Mesendoderm (in vitro differentiated cells): ENCODE results near the gene TNFAIP2.

Experiments used
- DNase-seq: peaks from one replicate; pipeline ENCODE4 v3.0.0; 2013
- H2AK5ac ChIP-seq: 2 replicates; pipeline ENCODE4 v1.6.1; 2013; ENCODE audit warnings: low read length, inconsistent platforms
- H2BK120ac ChIP-seq: 2 replicates; pipeline ENCODE4 v1.6.1; 2013; ENCODE audit warnings: low read depth, mild to moderate bottlenecking, low read length, moderate library complexity, mixed read lengths
- H2BK15ac ChIP-seq: replicated peaks from 2 replicates; pipeline ENCODE4 v1.6.1; 2013; ENCODE audit warnings: low read depth, mild to moderate bottlenecking, moderate library complexity
- H2BK5ac ChIP-seq: 2 replicates; pipeline ENCODE4 v1.6.1; 2013; ENCODE audit warnings: low read length, inconsistent platforms
- H3K18ac ChIP-seq: 2 replicates; pipeline ENCODE4 v1.6.1; 2013; ENCODE audit warnings: mild to moderate bottlenecking, low read length, mixed read lengths
- H3K23ac ChIP-seq: one replicate; pipeline ENCODE4 v1.6.1; 2013; ENCODE audit warnings: low read length
- H3K27ac ChIP-seq: 2 replicates; pipeline ENCODE4 v1.5.1; 2013; ENCODE audit warnings: low read depth, mild to moderate bottlenecking, inconsistent platforms, low read length, moderate library complexity
- H3K27me3 ChIP-seq: 2 replicates; pipeline ENCODE4 v1.6.1; 2013; ENCODE audit warnings: low read length, control low read depth, mild to moderate bottlenecking, inconsistent platforms; ENCODE audit not compliant: insufficient read depth, poor library complexity
- H3K36me3 ChIP-seq: 2 replicates; pipeline ENCODE4 v1.6.1; 2013; ENCODE audit warnings: low read length, inconsistent platforms; ENCODE audit not compliant: control insufficient read depth, insufficient read depth
- H3K4ac ChIP-seq: one replicate; pipeline ENCODE4 v1.6.1; 2013; ENCODE audit warnings: low read depth, mild to moderate bottlenecking, low read length, moderate library complexity
- H3K4me1 ChIP-seq: 2 replicates; pipeline ENCODE4 v1.6.1; 2013; ENCODE audit warnings: low read depth, low read length, inconsistent platforms; ENCODE audit not compliant: control insufficient read depth
- H3K4me2 ChIP-seq: 2 replicates; pipeline ENCODE4 v1.6.1; 2013; ENCODE audit warnings: low read length
- H3K4me3 ChIP-seq: 2 replicates; pipeline ENCODE4 v1.5.1; 2013; ENCODE audit warnings: mild to moderate bottlenecking, low read length
- H3K56ac ChIP-seq: one replicate; pipeline ENCODE4 v1.6.1; 2013; ENCODE audit warnings: low read length
- H3K79me1 ChIP-seq: 2 replicates; pipeline ENCODE4 v1.6.1; 2013; ENCODE audit warnings: low read length, inconsistent platforms
- H3K79me2 ChIP-seq: 2 replicates; pipeline ENCODE4 v1.6.1; 2013; ENCODE audit warnings: mild to moderate bottlenecking, low read length; ENCODE audit not compliant: control insufficient read depth, insufficient read depth
- H3K9ac ChIP-seq: 2 replicates; pipeline ENCODE4 v1.6.1; 2013; ENCODE audit warnings: low read length, inconsistent platforms
- H4K5ac ChIP-seq: one replicate; pipeline ENCODE4 v1.6.1; 2013; ENCODE audit warnings: low read length
- H4K8ac ChIP-seq: one replicate; pipeline ENCODE4 v1.6.1; 2013; ENCODE audit warnings: low read depth, mild to moderate bottlenecking, control low read depth, low read length, moderate library complexity
- WGBS: extraction: QIAGEN DNeasy Blood & Tissue Kit; methylation state at CpG from one replicate; pipeline ENCODE4 v1.1.7; 2013; ENCODE audit warnings: low lambda C conversion rate, missing lambda C conversion rate; ENCODE audit not compliant: insufficient coverage; ENCODE audit errors: extremely low coverage; 5-methylcytosine and 5-hydroxymethylcytosine counted together

TNFAIP2 gene

GRCh38 chr14:103104654-103105452 lies 18.4 kb upstream of the TNFAIP2 start:
- H3K56ac ChIP-seq, result peak overlapping the region; percentile 35
- H3K79me2 ChIP-seq, result no peaks in the 10 kb centered on the region
- no peak overlapping the region for H3K4ac ChIP-seq
- DNase-seq, result peak; percentile 67
- H3K27ac ChIP-seq, result no peak overlapping the region
- H3K27me3 ChIP-seq, result peaks cover 8% of the 10 kb centered on the region
- no peak overlapping the region for H4K8ac ChIP-seq
- H3K9ac ChIP-seq, result no peak overlapping the region
- H2BK15ac ChIP-seq, result no peak overlapping the region
- no peak overlapping the region for H4K5ac ChIP-seq
- no peak overlapping the region for H3K23ac ChIP-seq
- H2AK5ac ChIP-seq, result no peak overlapping the region
- no peak overlapping the region for H3K4me3 ChIP-seq
- H2BK120ac ChIP-seq, result no peak overlapping the region
- H3K79me1 ChIP-seq, result no peaks in the 10 kb centered on the region
- no peaks in the 10 kb centered on the region for H3K36me3 ChIP-seq
- H3K4me1 ChIP-seq, result peaks cover 3% of the 10 kb centered on the region
- H2BK5ac ChIP-seq, result no peak overlapping the region
- no CpG with 5 or more reads among the region's 59 CpGs for WGBS
- peak overlapping the region; percentile 4 for H3K4me2 ChIP-seq
- H3K18ac ChIP-seq, result no peak overlapping the region

- Histone ChIP-seq H3K23ac (no peak overlapping the region), H2BK120ac (no peak overlapping the region), H3K18ac (no peak overlapping the region), H3K4me2 (no peak overlapping the region), H4K8ac (no peak overlapping the region), H3K27ac (no peak overlapping the region), H3K79me1 (no peaks in the 10 kb centered on the region), H3K79me2 (no peaks in the 10 kb centered on the region), H2BK15ac (no peak overlapping the region), H2AK5ac (no peak overlapping the region), H3K36me3 (no peaks in the 10 kb centered on the region), H3K27me3 (peaks cover 8% of the 10 kb centered on the region), H3K4me1 (peaks cover 3% of the 10 kb centered on the region), H3K9ac (no peak overlapping the region), H4K5ac (no peak overlapping the region), H3K4me3 (no peak overlapping the region), H3K4ac (no peak overlapping the region), H2BK5ac (no peak overlapping the region), H3K56ac (no peak overlapping the region)
- DNase-seq, result no peak
- WGBS, result no CpG with 5 or more reads among the region's 9 CpGs
Observed at GRCh38 chr14:103105580-103106150, 17.6 kb upstream of the TNFAIP2 start.

GRCh38 chr14:103107455-103107854 lies 15.8 kb upstream of the TNFAIP2 start:
- H3K79me2 ChIP-seq, result no peaks in the 10 kb centered on the region
- no peak overlapping the region for H3K9ac ChIP-seq
- peaks cover 3% of the 10 kb centered on the region for H3K4me1 ChIP-seq
- H3K4ac ChIP-seq, result no peak overlapping the region
- no CpG with 5 or more reads among the region's 23 CpGs for WGBS
- H3K79me1 ChIP-seq, result no peaks in the 10 kb centered on the region
- H4K5ac ChIP-seq, result no peak overlapping the region
- no peak overlapping the region for H2BK120ac ChIP-seq
- H2AK5ac ChIP-seq, result no peak overlapping the region
- no peak overlapping the region for H3K23ac ChIP-seq
- no peaks in the 10 kb centered on the region for H3K36me3 ChIP-seq
- no peak overlapping the region for H2BK15ac ChIP-seq
- H2BK5ac ChIP-seq, result no peak overlapping the region
- no peak overlapping the region for H3K4me2 ChIP-seq
- H3K4me3 ChIP-seq, result no peak overlapping the region
- H4K8ac ChIP-seq, result no peak overlapping the region
- H3K56ac ChIP-seq, result no peak overlapping the region
- no peak for DNase-seq
- H3K27ac ChIP-seq, result no peak overlapping the region
- H3K18ac ChIP-seq, result no peak overlapping the region
- peaks cover 8% of the 10 kb centered on the region for H3K27me3 ChIP-seq

GRCh38 chr14:103107941-103108748 lies 15.1 kb upstream of the TNFAIP2 start:
- Histone ChIP-seq H2AK5ac (peak overlapping the region; percentile 58), H3K79me1 (no peaks in the 10 kb centered on the region), H3K23ac (no peak overlapping the region), H4K8ac (no peak overlapping the region), H4K5ac (no peak overlapping the region), H2BK5ac (no peak overlapping the region), H3K4ac (no peak overlapping the region), H3K18ac (no peak overlapping the region), H3K4me1 (peaks cover 3% of the 10 kb centered on the region), H3K56ac (peak overlapping the region; percentile 25), H2BK120ac (no peak overlapping the region), H2BK15ac (no peak overlapping the region), H3K27me3 (peaks cover 5% of the 10 kb centered on the region), H3K4me3 (no peak overlapping the region), H3K36me3 (no peaks in the 10 kb centered on the region), H3K9ac (no peak overlapping the region), H3K79me2 (no peaks in the 10 kb centered on the region), H3K4me2 (no peak overlapping the region), H3K27ac (no peak overlapping the region)
- no CpG with 5 or more reads among the region's 28 CpGs for WGBS
- no peak for DNase-seq

GRCh38 chr14:103108749-103109207 lies 14.5 kb upstream of the TNFAIP2 start:
- DNase-seq, result peak; percentile 63
- Histone ChIP-seq H3K56ac (no peak overlapping the region), H2BK120ac (no peak overlapping the region), H3K4ac (no peak overlapping the region), H3K4me1 (peaks cover 3% of the 10 kb centered on the region), H2BK15ac (no peak overlapping the region), H3K23ac (no peak overlapping the region), H3K27me3 (peaks cover 5% of the 10 kb centered on the region), H4K8ac (no peak overlapping the region), H3K79me2 (no peaks in the 10 kb centered on the region), H3K4me3 (no peak overlapping the region), H2AK5ac (no peak overlapping the region), H3K9ac (no peak overlapping the region), H3K27ac (no peak overlapping the region), H2BK5ac (no peak overlapping the region), H3K4me2 (no peak overlapping the region), H3K79me1 (no peaks in the 10 kb centered on the region), H3K18ac (no peak overlapping the region), H3K36me3 (no peaks in the 10 kb centered on the region), H4K5ac (no peak overlapping the region)
- no CpG with 5 or more reads among the region's 9 CpGs for WGBS
